Measurements from ENCODE around the gene NATD1.

GRCh38 chr17:21263376-21263775, 10.2 kb upstream of the NATD1 start:
- no peak for TF ChIP-seq POLR2A (IDR thresholded peaks at IDR 0.05)
- TF ChIP-seq, protein P1, sequence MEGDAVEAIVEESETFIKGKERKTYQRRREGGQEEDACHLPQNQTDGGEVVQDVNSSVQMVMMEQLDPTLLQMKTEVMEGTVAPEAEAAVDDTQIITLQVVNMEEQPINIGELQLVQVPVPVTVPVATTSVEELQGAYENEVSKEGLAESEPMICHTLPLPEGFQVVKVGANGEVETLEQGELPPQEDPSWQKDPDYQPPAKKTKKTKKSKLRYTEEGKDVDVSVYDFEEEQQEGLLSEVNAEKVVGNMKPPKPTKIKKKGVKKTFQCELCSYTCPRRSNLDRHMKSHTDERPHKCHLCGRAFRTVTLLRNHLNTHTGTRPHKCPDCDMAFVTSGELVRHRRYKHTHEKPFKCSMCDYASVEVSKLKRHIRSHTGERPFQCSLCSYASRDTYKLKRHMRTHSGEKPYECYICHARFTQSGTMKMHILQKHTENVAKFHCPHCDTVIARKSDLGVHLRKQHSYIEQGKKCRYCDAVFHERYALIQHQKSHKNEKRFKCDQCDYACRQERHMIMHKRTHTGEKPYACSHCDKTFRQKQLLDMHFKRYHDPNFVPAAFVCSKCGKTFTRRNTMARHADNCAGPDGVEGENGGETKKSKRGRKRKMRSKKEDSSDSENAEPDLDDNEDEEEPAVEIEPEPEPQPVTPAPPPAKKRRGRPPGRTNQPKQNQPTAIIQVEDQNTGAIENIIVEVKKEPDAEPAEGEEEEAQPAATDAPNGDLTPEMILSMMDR (IDR thresholded peaks at IDR 0.05), result no peak
